HG02759 (cell line): ENCODE data around the gene PDLIM4.
A peak's percentile ranks its signal among the peaks of the same experiment; 100 is the strongest.

Experiments
- ATAC-seq: cut with Tn5 transposase; IDR thresholded peaks from one replicate; pipeline ENCODE4 v1.9.1; 2021; ENCODE audit warnings: mild to moderate bottlenecking, moderate library complexity; ENCODE audit not compliant: unreplicated experiment

Gene PDLIM4

GRCh38 chr5:132280371-132281240 is 23.1 kb downstream of the PDLIM4 start:
- ATAC-seq, result no peak

- no peak for ATAC-seq
Measured at GRCh38 chr5:132281856-132282614, 24.5 kb downstream of the PDLIM4 start.

GRCh38 chr5:132283423-132284043 is 26.0 kb downstream of the PDLIM4 start:
- no peak for ATAC-seq

GRCh38 chr5:132289097-132289496 is 31.6 kb downstream of the PDLIM4 start:
- ATAC-seq, result no peak

GRCh38 chr5:132291026-132291425 is 33.5 kb downstream of the PDLIM4 start:
- ATAC-seq, result no peak

GRCh38 chr5:132293066-132293991 is 35.8 kb downstream of the PDLIM4 start:
- peak; percentile 44 for ATAC-seq

GRCh38 chr5:132293992-132294727 is 36.7 kb downstream of the PDLIM4 start, which contains the start of gene SLC22A4:
SLC22A4 (plus strand) TSS chr5:132294394; CDS start chr5:132294617, 223 bp downstream.
- peak; percentile 84 for ATAC-seq

- ATAC-seq, result peak; percentile 3
Measured at GRCh38 chr5:132294728-132295504, 37.4 kb downstream of the PDLIM4 start.

GRCh38 chr5:132295505-132296411 is 38.3 kb downstream of the PDLIM4 start:
- no peak for ATAC-seq

GRCh38 chr5:132296412-132297016 is 39.0 kb downstream of the PDLIM4 start:
- no peak for ATAC-seq

- no peak for ATAC-seq
Measured at GRCh38 chr5:132297211-132297940, 39.9 kb downstream of the PDLIM4 start.

GRCh38 chr5:132298298-132299212 is 41.1 kb downstream of the PDLIM4 start:
- no peak for ATAC-seq

GRCh38 chr5:132299917-132300316 is 42.4 kb downstream of the PDLIM4 start:
- ATAC-seq, result no peak

- no peak for ATAC-seq
Measured at GRCh38 chr5:132300577-132301343, 43.3 kb downstream of the PDLIM4 start.
